SW 1271 (cell line): ENCODE results near the gene FHIT.
"Not testable (repeated sequence)": the region's sequence is repeated elsewhere in the genome, so short reads cannot be mapped to it uniquely, and the experiment has no call there.

Source experiments
- DNase-seq, 2 experiments: peaks; one replicate each; lab custom pipeline; 2025; lab: John Stamatoyannopoulos, UW

Gene FHIT

DNA sequence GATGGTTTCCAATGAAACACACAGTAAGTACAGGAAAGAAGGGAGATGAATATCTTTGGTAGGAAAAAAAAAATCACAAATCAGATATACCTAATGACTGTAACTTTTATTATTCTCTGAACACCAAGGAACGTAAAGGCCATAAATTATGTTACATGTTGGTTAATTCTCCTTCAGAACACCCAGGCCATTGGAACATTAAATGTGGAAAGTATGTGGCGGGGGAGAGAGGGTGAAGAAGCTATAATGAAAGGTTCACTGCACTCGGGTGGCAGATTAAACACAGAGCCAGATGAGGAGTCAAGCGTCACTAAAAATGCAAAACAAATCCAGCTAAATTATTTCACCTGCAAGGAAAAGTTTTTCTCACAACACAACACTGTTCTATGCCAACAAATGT, 193.8 kb downstream of the FHIT start:
- DNase-seq: no peak

DNA sequence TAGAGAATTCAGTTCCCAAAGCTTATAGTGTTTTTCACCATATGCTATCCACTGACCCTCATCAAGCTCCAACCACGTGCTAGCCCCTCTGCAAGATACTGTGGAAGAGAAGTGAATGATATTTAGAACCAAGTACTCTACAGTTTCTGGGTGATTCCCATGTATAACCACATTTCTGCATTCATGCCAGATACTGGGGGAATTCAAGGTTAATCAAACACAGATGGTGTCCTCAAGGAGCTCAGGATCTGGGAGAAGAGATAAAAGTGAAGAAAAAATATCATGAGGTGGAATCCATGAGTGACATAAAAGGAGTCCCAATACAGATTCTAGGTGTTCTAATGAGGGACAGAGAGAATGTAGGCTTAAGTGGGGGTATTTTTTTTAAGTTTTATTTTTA, 195.8 kb downstream of the FHIT start:
- DNase-seq: no peak

DNA sequence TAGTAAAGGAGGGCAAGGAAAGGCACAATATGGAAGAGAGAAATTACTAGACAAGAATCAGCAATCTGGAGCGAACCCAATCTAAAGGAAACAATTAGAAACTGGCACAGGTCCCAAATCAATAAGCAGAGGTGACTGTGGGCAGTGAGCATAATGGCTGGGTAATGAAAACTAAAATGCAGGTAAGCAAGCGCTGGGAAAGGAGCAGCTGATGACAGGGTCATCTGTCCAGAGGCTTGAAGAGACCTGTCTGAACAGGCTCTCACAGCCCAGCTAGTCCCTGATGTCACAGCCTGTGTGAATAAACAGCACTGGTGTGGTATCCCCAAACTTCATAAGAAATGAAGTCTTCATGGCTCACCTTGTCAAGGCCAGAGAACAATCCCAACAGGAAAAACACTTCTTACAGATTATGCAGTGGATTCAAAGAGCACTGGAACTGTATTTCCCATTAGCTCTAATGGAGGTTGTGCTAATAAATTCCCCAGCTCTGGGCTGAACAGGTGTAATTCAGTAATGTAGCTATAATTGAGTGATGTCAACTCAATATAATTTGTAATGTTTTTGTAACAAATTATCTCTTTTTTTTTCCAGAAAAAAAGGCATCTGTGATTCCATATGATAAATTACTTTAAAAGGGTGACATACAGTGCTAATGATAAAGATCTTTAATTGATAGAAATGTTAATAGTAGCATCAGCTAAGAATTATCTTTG, 197.3 kb downstream of the FHIT start:
- no peak for DNase-seq

DNA sequence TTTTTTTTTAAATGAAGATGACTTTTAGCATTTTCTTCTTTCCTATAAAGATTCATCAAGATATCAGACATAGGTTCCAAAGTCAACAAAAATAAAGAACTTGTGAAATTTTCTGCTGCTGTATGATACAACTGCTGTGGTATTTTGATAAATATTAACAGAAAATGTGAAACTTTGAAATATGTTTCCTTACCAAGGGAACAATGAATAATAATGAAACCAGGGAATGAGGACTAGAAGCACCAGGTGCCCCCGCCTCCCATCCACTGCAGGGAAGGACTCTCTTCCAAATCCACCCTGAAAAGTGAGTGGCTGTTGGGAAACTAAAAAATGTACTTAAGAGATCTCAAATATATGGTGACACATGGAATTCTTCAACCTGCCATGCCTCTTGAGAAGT, 198.4 kb downstream of the FHIT start:
- no peak for DNase-seq

DNA sequence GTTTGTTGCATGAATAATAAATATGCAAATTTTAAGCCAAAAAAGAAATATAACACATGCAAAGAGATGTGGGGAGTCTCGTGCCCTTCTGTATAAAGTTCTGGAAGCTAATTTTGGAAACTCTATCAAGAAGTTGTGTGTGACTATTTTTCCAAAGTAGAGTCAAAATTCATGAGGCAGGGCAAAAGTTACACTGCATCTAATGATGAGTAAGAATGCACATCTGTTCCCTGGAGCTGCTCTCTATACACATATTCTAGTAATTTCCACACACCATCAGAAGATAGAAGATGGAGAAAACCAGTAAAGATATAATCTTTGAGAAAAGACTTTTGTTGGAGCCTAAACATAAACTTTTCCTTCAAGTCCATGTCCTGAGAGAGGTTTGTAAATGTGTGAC, 199.6 kb downstream of the FHIT start:
- DNase-seq: no peak

DNA sequence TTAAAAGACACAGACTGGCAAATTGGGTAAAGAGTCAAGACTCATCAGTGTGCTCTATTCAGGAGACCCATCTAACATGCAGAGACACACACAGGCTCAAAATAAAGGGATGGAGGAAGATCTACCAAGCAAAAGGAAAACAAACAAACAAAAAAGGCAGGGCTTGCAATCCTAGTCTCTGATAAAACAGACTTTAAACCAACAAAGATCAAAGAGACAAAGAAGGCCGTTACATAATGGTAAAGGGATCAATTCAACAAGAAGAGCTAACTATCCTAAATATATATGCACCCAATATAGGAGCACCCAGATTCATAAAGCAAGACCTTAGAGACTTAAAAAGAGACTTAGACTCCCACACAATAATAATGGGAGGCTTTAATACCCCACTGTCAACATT, 206.1 kb downstream of the FHIT start:
- not testable (repeated sequence) for DNase-seq

DNA sequence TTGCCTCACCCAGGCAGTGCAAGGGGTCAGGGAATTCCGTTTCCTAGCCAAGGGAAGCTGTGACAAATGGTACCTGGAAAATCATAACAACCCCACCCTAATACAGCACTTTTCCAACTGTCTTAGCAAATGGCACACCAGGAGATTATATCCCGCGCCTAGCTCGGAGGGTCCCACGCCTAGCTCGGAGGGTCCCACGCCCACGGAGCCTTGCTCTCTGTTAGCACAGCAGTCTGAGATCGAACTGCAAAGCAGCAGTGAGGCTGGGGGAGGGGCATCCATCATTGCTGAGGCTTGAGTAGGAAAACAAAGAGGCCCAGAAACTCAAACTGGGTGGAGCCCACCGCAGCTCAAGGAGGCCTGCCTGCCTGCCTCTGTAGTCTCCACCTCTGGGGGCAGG, 208.1 kb downstream of the FHIT start:
- no peak for DNase-seq

DNA sequence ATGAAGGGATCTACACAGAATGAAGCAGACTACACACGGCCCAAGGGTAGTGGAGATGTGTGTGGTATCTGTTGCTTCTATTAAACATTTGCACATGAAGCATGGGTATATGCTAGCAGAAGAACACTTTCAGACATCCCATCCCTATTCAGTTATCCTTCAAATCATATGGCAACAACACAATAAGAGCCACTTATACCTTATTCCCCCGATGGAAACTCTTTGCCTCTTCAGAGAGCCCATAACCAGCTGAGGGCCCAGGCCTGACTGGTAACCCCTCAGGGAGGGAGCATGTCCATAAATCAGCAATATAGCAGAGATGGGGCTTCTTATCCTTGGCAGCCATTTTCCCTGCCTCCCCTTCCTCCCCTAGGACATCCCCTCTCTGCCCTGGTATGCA, 210.6 kb downstream of the FHIT start:
- no peak for DNase-seq

DNA sequence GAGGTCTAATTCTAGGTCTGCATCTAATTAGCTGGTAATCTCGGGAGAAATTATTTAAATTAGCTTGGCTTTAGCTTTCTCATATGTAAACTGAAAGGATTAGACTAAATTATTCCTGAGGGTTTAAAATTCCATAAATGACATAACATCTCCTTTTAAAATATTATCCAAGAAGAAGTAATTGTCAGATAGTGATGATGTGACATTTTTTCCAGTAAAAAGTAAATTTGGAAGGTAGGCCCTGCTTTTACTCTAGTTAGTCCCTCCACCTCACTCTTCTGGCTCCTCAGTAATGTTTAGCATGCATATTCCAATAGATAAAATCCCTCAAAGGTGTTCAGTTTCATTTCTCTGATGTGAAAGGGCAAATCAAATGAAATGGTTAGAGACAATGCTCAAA, 215.7 kb downstream of the FHIT start:
- no peak for DNase-seq

DNA sequence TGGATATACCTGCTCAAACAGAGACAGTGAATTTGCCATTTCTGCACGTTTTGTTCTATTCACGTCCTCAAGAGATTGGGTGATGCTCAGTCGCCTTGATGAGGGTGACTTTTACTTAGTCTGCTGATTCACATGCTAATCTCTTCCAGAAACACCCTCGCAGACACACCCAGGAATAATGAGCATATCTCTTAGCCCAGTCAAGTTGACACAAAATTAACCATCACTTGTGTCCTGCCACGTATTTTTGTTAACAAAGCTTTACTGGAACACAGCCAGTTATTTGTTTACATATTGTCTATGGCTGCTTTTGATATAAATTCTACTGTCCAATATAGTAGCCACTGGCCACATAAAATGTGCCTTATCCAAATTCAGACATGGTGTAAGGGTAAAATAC, 218.3 kb downstream of the FHIT start:
- DNase-seq: no peak

DNA sequence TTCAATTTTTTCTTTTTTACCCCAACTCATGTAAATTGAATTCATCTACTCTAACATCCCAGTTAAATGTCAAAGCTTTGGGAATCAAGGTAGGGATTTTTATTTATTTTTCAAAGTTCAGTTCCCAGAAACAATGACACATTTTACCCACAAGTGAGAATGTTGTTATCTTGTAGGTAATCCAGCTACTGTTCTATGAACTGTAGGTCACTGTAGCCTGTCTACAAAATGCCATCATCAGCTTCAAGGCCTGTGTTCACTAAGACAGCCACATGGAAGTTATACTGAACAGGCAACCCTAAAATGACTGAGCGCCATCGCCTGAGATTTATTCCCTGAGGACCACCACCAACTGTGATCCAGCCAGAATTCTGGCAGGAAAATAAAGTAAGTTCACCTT, 219.7 kb downstream of the FHIT start:
- DNase-seq: no peak

DNA sequence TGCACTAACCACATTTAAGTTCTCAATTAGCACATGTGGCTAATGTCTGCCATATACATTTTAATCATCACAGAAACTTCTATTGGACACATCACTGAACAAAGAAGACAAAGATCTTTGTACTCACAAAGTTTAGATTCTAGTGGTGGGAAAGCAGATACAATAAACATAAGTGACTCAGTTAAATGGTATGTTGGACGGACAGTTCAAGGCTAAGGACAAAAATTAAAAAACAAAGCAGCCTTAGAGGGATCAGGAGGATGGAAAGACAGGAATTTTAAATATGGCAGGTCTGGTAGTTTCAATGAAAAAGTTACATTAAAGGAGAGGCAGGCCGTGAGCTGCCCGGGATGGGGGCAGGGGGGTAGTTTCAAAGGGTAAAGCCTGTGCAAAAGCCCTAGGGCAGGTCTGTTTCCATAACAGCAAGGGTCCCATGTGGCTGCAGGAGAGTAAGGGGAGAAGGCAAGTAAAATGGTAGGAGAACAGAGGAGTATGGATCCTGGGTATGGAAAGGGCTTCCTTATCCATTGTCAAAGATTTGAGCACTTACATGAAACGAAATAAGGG, 220.7 kb downstream of the FHIT start:
- DNase-seq: no peak

DNA sequence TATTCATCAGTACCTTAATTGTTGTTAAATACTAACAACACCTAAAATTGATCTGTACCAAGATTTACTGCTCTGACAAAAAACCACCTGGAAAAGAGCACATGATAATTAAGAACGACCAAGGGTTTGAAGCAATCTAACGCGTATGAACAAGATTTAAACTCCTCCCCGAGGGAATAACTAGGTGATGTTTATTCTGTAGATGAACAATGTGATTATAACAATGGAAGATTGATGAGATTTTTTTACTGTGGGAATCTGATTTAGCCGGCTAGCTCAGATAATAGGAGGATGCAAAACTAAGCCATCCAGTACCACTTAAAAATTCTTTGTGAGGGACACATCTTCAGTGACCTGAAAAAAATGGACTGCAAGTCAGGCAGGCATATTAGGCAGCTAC, 222.1 kb downstream of the FHIT start:
- no peak for DNase-seq

DNA sequence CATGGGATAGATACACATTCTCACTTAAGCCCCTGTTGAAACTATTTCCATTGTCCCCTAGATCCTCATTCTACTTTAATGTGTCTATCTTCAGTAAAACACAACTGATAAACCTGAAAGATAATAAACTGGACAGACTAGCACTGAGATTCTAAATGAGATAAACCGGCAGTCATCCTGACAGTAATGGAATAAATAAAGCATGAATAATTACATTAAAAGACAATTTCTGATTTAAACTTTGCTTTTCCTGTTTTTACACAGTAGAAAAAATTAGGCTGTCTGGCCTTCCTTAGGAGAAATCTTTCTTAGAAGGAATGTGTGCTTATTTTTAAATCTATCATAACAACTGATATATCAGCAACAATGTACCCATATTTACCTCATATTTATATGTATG, 232.4 kb downstream of the FHIT start:
- DNase-seq: no peak

DNA sequence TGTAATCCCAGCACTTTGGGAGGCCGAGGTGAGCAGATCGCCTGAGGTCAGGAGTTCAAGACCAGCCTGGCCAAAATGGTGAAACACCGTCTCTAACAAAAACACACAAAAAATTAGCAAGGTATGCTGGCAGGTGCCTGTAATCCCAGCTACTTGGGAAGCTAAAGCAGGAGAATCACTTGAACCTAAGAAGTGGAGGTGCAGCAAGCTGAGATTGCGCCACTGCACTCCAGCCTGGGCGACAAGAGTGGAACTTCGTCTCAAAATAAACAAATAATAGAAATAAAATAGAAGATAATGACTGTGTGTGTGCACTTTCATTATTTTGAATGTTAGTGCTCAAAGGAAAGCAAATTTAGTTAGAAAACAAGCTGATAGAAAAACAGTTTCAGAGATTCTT, 234.2 kb downstream of the FHIT start:
- DNase-seq: not testable (repeated sequence)

DNA sequence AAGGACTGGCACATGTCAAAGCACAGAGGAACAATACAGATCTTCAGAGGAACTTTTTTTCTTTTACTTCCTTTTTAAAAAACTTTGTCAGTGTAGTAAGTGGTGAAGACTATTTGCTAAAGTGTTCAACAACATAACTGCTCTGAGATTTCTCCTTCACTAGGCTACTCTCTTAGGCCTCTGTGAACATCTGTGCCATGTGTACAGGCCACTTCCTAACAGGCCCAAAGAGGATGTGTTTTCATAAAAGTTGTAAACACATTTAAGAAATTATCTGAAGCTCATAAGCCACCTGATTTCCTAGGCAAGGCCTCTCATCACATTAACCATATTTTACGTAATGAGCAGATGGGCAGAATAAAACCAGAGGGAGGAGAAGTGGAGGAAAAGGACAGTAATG, 235.4 kb downstream of the FHIT start:
- DNase-seq: no peak

DNA sequence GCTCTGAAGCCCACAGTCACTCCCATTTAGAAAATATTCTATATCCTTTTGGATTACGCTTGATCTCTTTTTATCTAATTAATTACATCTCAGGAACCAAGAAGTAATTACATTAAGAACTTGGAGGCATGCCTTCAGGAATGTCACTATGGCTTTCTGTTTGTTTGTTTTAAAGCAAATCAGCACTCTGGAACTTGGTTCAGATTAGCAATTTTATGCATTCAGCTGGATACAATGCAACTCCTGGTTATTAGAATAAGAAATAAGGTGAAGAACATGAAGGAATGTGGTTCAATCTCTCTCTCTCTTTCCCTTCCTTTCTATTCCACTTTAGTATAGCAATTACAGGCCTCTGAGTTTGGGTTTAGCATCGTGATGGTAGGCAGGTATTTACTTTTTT, 235.8 kb downstream of the FHIT start:
- DNase-seq: no peak

DNA sequence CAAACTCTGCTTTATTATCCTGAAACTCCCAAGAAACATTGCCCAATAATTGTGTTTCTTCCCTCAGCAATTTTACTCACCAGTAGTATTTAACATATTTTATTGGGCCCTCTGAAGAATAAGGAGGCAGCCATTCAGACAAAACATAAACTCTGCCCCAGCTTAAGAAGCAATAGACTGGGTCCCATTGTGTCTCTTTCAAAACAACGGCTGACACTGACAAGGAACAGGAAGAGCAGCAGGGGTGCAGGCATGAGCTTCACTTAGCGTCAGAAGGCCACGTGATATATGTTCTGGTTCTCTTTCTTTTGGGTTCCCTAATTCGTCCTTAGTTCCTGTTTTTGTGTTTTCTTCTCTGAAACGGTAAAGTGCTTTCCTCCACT, 242.3 kb downstream of the FHIT start:
- no peak for DNase-seq

DNA sequence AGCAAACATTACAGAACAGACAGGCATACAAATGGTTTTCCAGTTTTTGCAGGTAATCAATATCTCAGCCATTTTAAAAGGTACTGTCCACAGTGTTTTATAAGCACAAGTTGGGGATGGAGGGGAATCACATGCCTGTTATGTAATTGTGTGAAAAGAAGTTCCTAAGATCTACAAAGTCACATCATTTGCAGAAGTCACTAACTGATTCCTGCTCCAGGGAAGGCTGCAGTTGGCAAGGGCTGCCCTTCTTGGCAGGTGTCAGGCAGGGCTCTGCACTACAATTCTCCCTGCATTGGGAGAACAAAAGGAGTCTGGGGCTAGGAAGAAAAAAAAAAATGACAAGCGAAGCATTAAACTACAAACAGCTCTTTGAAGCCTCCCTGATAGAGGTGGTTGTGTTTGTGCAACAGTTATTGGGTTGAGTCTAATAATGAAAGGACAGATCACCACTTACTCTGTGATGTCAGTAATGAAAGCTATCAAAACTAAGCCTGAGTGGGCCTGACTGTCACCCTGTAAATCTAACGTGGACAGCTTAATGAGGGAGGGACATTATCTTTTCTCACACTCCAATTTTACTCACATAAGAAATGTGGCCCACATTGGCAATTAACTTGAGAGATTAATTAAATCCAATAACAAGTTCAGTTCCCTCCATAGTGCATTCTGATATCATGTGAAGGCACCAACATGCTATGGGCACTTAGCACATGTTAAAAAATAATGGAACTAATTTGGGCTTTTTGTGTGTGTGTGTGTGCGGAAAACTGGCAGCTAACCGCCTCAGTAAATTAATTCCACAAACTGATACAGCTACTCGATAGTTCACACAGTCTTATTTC, 242.9 kb downstream of the FHIT start:
- no peak for DNase-seq

DNA sequence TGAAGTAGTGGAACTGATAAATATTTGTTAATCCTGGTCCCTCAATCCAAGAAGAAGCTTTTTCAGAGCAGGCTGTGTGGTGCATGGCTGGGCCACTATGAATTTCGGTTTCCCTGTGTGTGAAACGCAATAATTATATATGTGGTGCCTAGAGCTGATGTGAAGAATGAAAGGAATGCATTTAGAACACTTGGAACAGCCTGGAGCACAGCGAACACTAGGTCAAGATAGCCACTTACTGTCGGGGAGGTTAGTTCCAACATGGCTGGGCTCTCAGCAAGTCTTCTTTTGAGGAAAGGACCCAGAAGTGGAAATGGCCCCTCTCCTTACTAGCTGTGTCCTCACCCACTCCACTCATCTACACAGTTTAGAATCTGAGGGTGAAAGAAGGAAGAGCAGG, 245.7 kb downstream of the FHIT start:
- no peak for DNase-seq

DNA sequence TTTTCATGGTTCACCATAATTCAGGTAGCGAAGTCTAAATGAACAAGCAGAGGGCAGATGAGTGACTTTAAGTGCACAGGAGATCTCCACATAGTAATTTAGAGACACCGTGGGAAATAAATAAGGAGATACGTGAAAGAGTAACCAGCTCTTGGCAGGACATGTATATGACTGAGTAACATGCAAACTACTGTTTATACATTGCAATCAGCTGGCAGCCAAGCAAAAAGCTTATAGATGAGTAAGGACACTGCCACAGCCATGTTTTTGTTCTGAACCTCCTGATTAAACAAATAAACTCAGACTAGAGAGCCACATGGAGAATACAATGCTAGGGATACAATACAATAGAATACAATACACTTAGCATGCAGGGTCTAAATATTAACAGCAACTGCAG, 252.4 kb downstream of the FHIT start:
- DNase-seq: no peak

DNA sequence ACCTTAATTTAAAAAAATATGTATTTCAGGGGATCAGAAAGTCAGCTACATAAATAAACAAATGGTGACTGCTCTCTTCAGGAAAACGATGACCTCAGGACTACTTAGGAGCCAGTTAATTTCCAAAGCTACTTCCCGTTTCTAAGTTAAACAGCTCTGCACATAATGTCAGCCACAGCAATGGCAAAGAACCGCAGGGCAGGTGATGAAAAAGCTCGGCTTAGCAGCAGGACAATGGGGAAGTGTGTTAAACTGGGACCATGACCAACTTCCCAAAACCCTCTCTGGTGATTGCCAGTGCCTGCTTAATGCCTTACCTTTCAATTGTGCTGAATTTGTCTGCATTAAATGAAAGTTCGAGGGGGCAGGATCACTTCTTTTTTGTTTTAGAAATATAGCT, 258.9 kb downstream of the FHIT start:
- DNase-seq: no peak

DNA sequence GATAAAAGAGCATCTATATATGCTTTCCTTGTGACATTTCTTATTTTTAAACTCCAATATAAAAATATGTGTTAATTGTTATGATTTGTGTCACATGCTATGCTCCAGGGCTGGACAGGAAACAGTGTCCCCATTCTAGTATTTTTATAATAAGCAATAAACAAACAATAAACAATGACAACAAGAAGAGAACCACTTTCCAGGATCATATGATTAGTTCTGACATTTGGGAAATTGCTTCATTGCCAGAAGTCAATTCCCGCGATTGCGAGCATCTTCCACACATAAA, 260.9 kb downstream of the FHIT start:
- no peak for DNase-seq
